ENCODE results near the gene NUTM1. TPM values are rescaled to one million over a fixed set of nuclear protein-coding genes. Genes with fewer than 3 reads are reported as not detected.

NUTM1 gene
- total and polyA plus RNA-seq, 10 donors: 0.03 TPM; not detected in 9

GRCh38 chr15:34334672-34335071 is 8.4 kb upstream of the NUTM1 start:
- peaks cover 0 to 19% (median 0%) of the 10 kb centered on the region in 6 donors for H3K36me3 ChIP-seq
- WGBS, 5 donors: 24 to 45% (median 34%) methylated on average over 4 of the region's 4 CpGs
- no peaks in the 10 kb centered on the region for H3K27me3 ChIP-seq (replicated peaks in 1 of 7)
- TF ChIP-seq POLR2AphosphoS5 (IDR thresholded peaks at IDR 0.05) (no peak), POLR2A (IDR thresholded peaks at IDR 0.05) (no peak)
- TF ChIP-seq, protein P1, sequence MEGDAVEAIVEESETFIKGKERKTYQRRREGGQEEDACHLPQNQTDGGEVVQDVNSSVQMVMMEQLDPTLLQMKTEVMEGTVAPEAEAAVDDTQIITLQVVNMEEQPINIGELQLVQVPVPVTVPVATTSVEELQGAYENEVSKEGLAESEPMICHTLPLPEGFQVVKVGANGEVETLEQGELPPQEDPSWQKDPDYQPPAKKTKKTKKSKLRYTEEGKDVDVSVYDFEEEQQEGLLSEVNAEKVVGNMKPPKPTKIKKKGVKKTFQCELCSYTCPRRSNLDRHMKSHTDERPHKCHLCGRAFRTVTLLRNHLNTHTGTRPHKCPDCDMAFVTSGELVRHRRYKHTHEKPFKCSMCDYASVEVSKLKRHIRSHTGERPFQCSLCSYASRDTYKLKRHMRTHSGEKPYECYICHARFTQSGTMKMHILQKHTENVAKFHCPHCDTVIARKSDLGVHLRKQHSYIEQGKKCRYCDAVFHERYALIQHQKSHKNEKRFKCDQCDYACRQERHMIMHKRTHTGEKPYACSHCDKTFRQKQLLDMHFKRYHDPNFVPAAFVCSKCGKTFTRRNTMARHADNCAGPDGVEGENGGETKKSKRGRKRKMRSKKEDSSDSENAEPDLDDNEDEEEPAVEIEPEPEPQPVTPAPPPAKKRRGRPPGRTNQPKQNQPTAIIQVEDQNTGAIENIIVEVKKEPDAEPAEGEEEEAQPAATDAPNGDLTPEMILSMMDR (IDR thresholded peaks at IDR 0.05 in 8 of 11, conservative IDR thresholded peaks at IDR 0.05 in 3 of 11): no peak
- H3K9me3 ChIP-seq: no peaks in the 10 kb centered on the region
- peak overlapping the region in 7 of 8 donors; percentile 77 to 94 (median 84) for H3K4me3 ChIP-seq
- peak overlapping the region; percentile 58 to 100 (median 98) for H3K27ac ChIP-seq
- intact Hi-C loops (cut with DNase I; ENCODE audit: low total_unique reads): no loop called here
- peaks cover 6 to 94% (median 83%) of the 10 kb centered on the region in 6 donors for H3K4me1 ChIP-seq
- no peak for DNase-seq

DNA sequence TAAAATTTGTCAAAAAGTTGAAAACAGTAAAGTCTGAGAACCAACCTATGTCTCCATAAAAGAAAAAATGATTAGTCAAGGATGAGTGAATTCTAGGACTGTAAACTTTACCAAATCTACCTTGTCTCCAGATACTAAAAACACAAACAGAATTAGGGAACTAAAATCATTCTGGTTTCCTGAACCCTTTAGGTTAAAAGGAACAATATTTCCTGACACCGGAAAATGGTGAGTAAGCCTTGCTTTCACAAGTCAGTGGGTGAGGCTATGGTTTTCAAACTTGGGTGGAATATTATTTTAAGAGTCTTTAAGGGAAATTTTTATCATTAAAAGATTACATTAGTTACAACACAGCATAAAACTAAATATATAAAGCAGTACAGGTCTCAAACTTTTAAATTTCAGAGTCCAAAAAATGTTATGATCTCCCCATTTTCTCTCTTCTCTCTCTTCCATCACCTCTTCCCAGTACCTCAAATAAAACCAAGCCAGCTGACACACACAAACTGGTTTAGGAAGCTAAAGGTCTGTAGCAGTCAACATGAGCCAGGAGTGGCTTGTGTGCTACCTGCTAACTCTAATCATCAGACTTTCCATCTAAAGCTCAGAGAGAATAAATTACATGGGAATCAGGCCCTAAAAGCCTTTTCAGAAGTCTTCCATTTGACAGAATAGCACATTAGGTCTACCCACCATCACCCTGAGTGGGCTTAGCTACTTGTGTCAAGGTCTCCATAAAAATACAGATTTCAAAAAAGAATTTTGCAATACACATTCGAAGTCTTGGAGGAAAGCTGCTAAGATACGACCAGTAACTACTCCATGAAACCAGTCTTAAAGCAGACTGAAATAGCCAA is 7.7 kb upstream of the NUTM1 start:
- H3K36me3 ChIP-seq: peaks cover 0 to 26% (median 1%) of the 10 kb centered on the region in 6 donors
- H3K4me1 ChIP-seq: peaks cover 6 to 94% (median 84%) of the 10 kb centered on the region in 6 donors
- peak overlapping the region; percentile 89 to 100 (median 98) for H3K27ac ChIP-seq
- H3K9me3 ChIP-seq: no peaks in the 10 kb centered on the region
- TF ChIP-seq POLR2A (IDR thresholded peaks at IDR 0.05) (no peak), POLR2AphosphoS5 (IDR thresholded peaks at IDR 0.05) (no peak)
- TF ChIP-seq, protein P1 (IDR thresholded peaks at IDR 0.05 in 8 of 11, conservative IDR thresholded peaks at IDR 0.05 in 3 of 11): no peak
- DNase-seq: no peak
- intact Hi-C loops (cut with DNase I; ENCODE audit: low total_unique reads): no loop called here
- peak overlapping the region; percentile 68 to 94 (median 83) for H3K4me3 ChIP-seq
- no peaks in the 10 kb centered on the region for H3K27me3 ChIP-seq (replicated peaks in 1 of 7)
- WGBS, 5 donors: 15 to 38% (median 26%) methylated on average over 3 of the region's 3 CpGs

- H3K4me3 ChIP-seq: peak overlapping the region; percentile 68 to 94 (median 83)
- no peaks in the 10 kb centered on the region for H3K9me3 ChIP-seq
- H3K4me1 ChIP-seq: peaks cover 6 to 94% (median 85%) of the 10 kb centered on the region in 6 donors
- peaks cover 0 to 36% (median 6%) of the 10 kb centered on the region in 6 donors for H3K36me3 ChIP-seq
- 60 to 74% (median 65%) methylated on average over 14 to 16 of the region's 16 CpGs for WGBS, 5 donors
- DNase-seq: no peak
- no peaks in the 10 kb centered on the region for H3K27me3 ChIP-seq (replicated peaks in 1 of 7)
- TF ChIP-seq POLR2A (IDR thresholded peaks at IDR 0.05): no peak
- TF ChIP-seq POLR2AphosphoS5 (IDR thresholded peaks at IDR 0.05): peak in 1 of 3 donors; percentile 21
- TF ChIP-seq, protein P1 (IDR thresholded peaks at IDR 0.05 in 8 of 11, conservative IDR thresholded peaks at IDR 0.05 in 3 of 11): no peak
- H3K27ac ChIP-seq: peak overlapping the region; percentile 89 to 100 (median 98)
- intact Hi-C loops (cut with DNase I; ENCODE audit: low total_unique reads): no loop called here
These were observed 6.7 kb upstream of the NUTM1 start for GRCh38 chr15:34336231-34336990.

Measured in spleen (tissue), 11 donors.